GM12878 (cell line): ENCODE results near the gene DUSP22. TPM values are rescaled to one million over a fixed set of nuclear protein-coding genes. Genes with fewer than 3 reads are reported as not detected.

ENCODE experiments used
- ATF2 ChIP-seq: IDR thresholded peaks from 2 replicates; pipeline ENCODE4 v1.6.1; 2012; ENCODE audit warnings: low read length, inconsistent platforms
- EGR1 ChIP-seq, 2 experiments: IDR thresholded peaks; 1 replicate in 1 of 2; 2 replicates in 1 of 2; pipeline ENCODE4 v1.6.1; 2011 to 2012; ENCODE audit warnings: low read depth in 2 of 2, low read length in 2 of 2, borderline replicate concordance in 1 of 2, mild to moderate bottlenecking in 1 of 2, moderate library complexity in 1 of 2
- IKZF1 ChIP-seq: fragments of 450-650 bp; conservative IDR thresholded peaks from 2 replicates; pipeline ENCODE4 v1.6.1; 2017; ENCODE audit warnings: antibody characterized with exemption, mild to moderate bottlenecking
- MTA3 ChIP-seq: IDR thresholded peaks from 2 replicates; pipeline ENCODE4 v1.6.1; 2012; ENCODE audit warnings: low read length, inconsistent platforms, borderline replicate concordance
- MYC ChIP-seq: IDR thresholded peaks from 2 replicates; pipeline ENCODE4 v1.6.1; 2011; ENCODE audit warnings: mild to moderate bottlenecking, low read length, moderate library complexity, inconsistent platforms; ENCODE audit not compliant: insufficient read depth, insufficient replicate concordance, insufficient read length, severe bottlenecking
- NR2C2 ChIP-seq: IDR thresholded peaks from 2 replicates; pipeline ENCODE4 v1.6.1; 2011; ENCODE audit warnings: borderline replicate concordance, low read depth; ENCODE audit not compliant: control insufficient read depth, insufficient read length
- SP1 ChIP-seq: IDR thresholded peaks from one replicate; pipeline ENCODE4 v1.6.1; 2011; ENCODE audit warnings: low read depth, low read length
- TAF1 ChIP-seq: IDR thresholded peaks from 2 replicates; pipeline ENCODE4 v1.6.1; 2011; ENCODE audit warnings: mild to moderate bottlenecking, low read depth, low read length, borderline replicate concordance
- USF2 ChIP-seq: IDR thresholded peaks from 2 replicates; pipeline ENCODE4 v1.6.1; 2011; ENCODE audit warnings: low read depth, low read length, improper control_type of control experiment, borderline replicate concordance
- WRNIP1 ChIP-seq: IDR thresholded peaks from 2 replicates; pipeline ENCODE4 v1.6.1; 2011; ENCODE audit warnings: low read depth, low read length, improper control_type of control experiment, borderline replicate concordance
- YBX1 ChIP-seq: fragments of 450-650 bp; IDR thresholded peaks from 2 replicates; pipeline ENCODE4 v1.6.1; 2016; ENCODE audit warnings: antibody characterized with exemption
- ZBTB4 ChIP-seq: fragments of 450-650 bp; formaldehyde crosslinking; IDR thresholded peaks from 2 replicates; pipeline ENCODE4 v1.4.0; 2022; ENCODE audit warnings: mild to moderate bottlenecking, moderate library complexity
- ZBTB40 ChIP-seq: fragments of 450-650 bp; IDR thresholded peaks from 2 replicates; pipeline ENCODE4 v1.6.1; 2016; ENCODE audit warnings: mild to moderate bottlenecking, moderate library complexity, borderline replicate concordance
- ZZZ3 ChIP-seq: IDR thresholded peaks from 2 replicates; pipeline ENCODE4 v1.6.1; 2011; ENCODE audit warnings: low read depth; ENCODE audit not compliant: control insufficient read depth, insufficient read length
- polyA plus RNA-seq, 11 experiments: library from polyadenylated mRNA; depleted of rRNA in 4 of 11; unstranded in 6 of 11; stranded (reverse) in 5 of 11; fragments of >200 nt; fragmentation: Nextera tagmentation in 4 of 11; fragmentation: Illumina TruSeq in 1 of 11; extraction: Ambion mirVana in 4 of 11; extraction: Trizol in 1 of 11; gene quantifications; 1 replicate in 1 of 11; 2 replicates in 10 of 11; pipeline versions ENCODE4 v1.2.1 to v1.2.3, GENCODE V29; 2011 to 2016; ENCODE audit warnings: inconsistent platforms in 2 of 11, missing spikeins in 2 of 11, low read depth in 1 of 11
- total RNA-seq, 4 experiments: library from RNA; depleted of rRNA in 3 of 4; stranded (reverse); fragments of >200 nt in 3 of 4; fragmentation: Illumina TruSeq in 1 of 4; extraction: Trizol in 1 of 4; gene quantifications; 2 replicates each; pipeline versions ENCODE4 v1.2.1 to v1.2.3, GENCODE V29; 2013 to 2021

The DUSP22 gene
- total and polyA plus RNA-seq, 10 of the 15 experiments (the other 5 are each of a cell fraction or from before 2014, with no cell fraction given) = 78.9 to 156 (median 107) TPM

GRCh38 chr6:391559-392440 is 99.5 kb downstream of the DUSP22 start, which contains the start of gene IRF4 (continued):
- no peak for TF ChIP-seq ZBTB4 (CRISPR knock-in tag)
- no peak for TF ChIP-seq ZZZ3
- TF ChIP-seq USF2 = no peak
- no peak for TF ChIP-seq SP1
- 0 out of 2 replicates have a peak, but pooled peaks have one; percentile 22 for TF ChIP-seq ATF2
- no peak for TF ChIP-seq NR2C2
- TF ChIP-seq ZBTB40 = no peak
- peak in 1 of 2 experiments; percentile 77; a peak in 2 of 3 replicates for TF ChIP-seq EGR1 (IDR thresholded peaks at IDR 0.05; ENCODE audit: borderline replicate concordance in 1 of 2, low read depth in 2 of 2, low read length in 2 of 2)
- TF ChIP-seq TAF1 = peak; percentile 99
- TF ChIP-seq IKZF1 = no peak
- TF ChIP-seq YBX1 = no peak
- no peak for TF ChIP-seq WRNIP1
- no peak for TF ChIP-seq MTA3
- no peak for TF ChIP-seq MYC
